GM18867 (cell line): ENCODE measurements around the gene CEBPA.

ENCODE experiments used
- ATAC-seq: cut with Tn5 transposase; IDR thresholded peaks from one replicate; pipeline ENCODE4 v1.9.1; 2021; ENCODE audit warnings: mild to moderate bottlenecking, moderate library complexity; ENCODE audit not compliant: unreplicated experiment

The CEBPA gene

GRCh38 chr19:33289261-33289660, 13.1 kb downstream of the CEBPA start:
- no peak for ATAC-seq

- no peak for ATAC-seq
These were observed 13.7 kb downstream of the CEBPA start for GRCh38 chr19:33288666-33289065.

- ATAC-seq = no peak
These were observed 14.4 kb downstream of the CEBPA start for GRCh38 chr19:33287927-33288326.

- no peak for ATAC-seq
These were observed 14.9 kb downstream of the CEBPA start for GRCh38 chr19:33287438-33287837.

- no peak for ATAC-seq
These were observed 15.4 kb downstream of the CEBPA start for GRCh38 chr19:33286899-33287298.

- no peak for ATAC-seq
These were observed 16.9 kb downstream of the CEBPA start for GRCh38 chr19:33285441-33285927.

GRCh38 chr19:33284756-33285155, 17.6 kb downstream of the CEBPA start:
- ATAC-seq = no peak

- ATAC-seq = no peak
These were observed 18.1 kb downstream of the CEBPA start for GRCh38 chr19:33284146-33284643.

GRCh38 chr19:33283589-33283988, 18.7 kb downstream of the CEBPA start:
- ATAC-seq = no peak

- no peak for ATAC-seq
These were observed 20.2 kb downstream of the CEBPA start for GRCh38 chr19:33282036-33282671.

GRCh38 chr19:33281296-33281926, 20.9 kb downstream of the CEBPA start:
- no peak for ATAC-seq

GRCh38 chr19:33280351-33280921, 21.9 kb downstream of the CEBPA start:
- peak; percentile 68 for ATAC-seq

GRCh38 chr19:33279430-33280350, 22.6 kb downstream of the CEBPA start:
- no peak for ATAC-seq

- ATAC-seq = no peak
These were observed 23.7 kb downstream of the CEBPA start for GRCh38 chr19:33278403-33279269.

GRCh38 chr19:33278023-33278402, 24.3 kb downstream of the CEBPA start:
- no peak for ATAC-seq

GRCh38 chr19:33277434-33277833, 24.9 kb downstream of the CEBPA start:
- ATAC-seq = no peak

- ATAC-seq = no peak
These were observed 26.3 kb downstream of the CEBPA start for GRCh38 chr19:33275933-33276619.

GRCh38 chr19:33275559-33275932, 26.8 kb downstream of the CEBPA start:
- ATAC-seq = no peak

- no peak for ATAC-seq
These were observed 27.4 kb downstream of the CEBPA start for GRCh38 chr19:33274663-33275558.
